SK-N-SH (cell line): ENCODE measurements around the gene RPL10. TPM values are rescaled to one million over a fixed set of nuclear protein-coding genes. Genes with fewer than 3 reads are reported as not detected.

ENCODE experiments used
- CTCF ChIA-PET: fragments of 300-600, 350-600 bp; formaldehyde crosslinking; extraction: SDS; loops from one replicate; lab custom pipeline; 2021; lab: Yijun Ruan, JAX
- POLR2A ChIA-PET: fragments of 350-600 bp; sonication (Branson Sonifier 250); formaldehyde crosslinking; extraction: SDS; loops from one replicate; lab custom pipeline; 2020; ENCODE audit warnings: antibody characterized with exemption, inconsistent platforms; lab: Yijun Ruan, JAX
- DNase-seq: peaks from one replicate; pipeline ENCODE4 v3.0.0; 2012
- H2AFZ ChIP-seq: fragments of 200-600 bp; sonication (generic); 2 replicates; pipeline ENCODE4 v1.8.1; 2016; ENCODE audit warnings: antibody characterized with exemption, mild to moderate bottlenecking, low read depth
- H3F3A ChIP-seq: fragments of 200-600 bp; sonication (generic); replicated peaks from 2 replicates; pipeline ENCODE3; 2016; ENCODE audit warnings: antibody characterized with exemption, mild to moderate bottlenecking; ENCODE audit not compliant: insufficient read depth
- H3K27ac ChIP-seq, 2 experiments: fragments of 200-500 bp in 1 of 2; fragments of 200-600 bp in 1 of 2; sonication (Bioruptor generic) in 1 of 2; sonication (generic), shearing (Covaris generic) in 1 of 2; 2 replicates each; pipeline versions ENCODE4 v1.5.1 to v1.6.1; 2014 to 2016; ENCODE audit warnings: low read depth in 2 of 2, inconsistent platforms in 1 of 2, low read length in 1 of 2, mild to moderate bottlenecking in 1 of 2, mixed read lengths in 1 of 2
- H3K27me3 ChIP-seq: fragments of 200-600 bp; sonication (generic), shearing (Covaris generic); 2 replicates; pipeline ENCODE4 v1.6.1; 2016; ENCODE audit warnings: mixed run types; ENCODE audit not compliant: insufficient read depth
- H3K36me3 ChIP-seq, 2 experiments: fragments of 200-500 bp in 1 of 2; fragments of 200-600 bp in 1 of 2; sonication (Bioruptor generic) in 1 of 2; sonication (generic) in 1 of 2; replicated peaks in 1 of 2; 2 replicates each; pipeline versions ENCODE3 to v1.5.1; 2014 to 2016; ENCODE audit warnings: low read length in 1 of 2, mild to moderate bottlenecking in 1 of 2; ENCODE audit not compliant: insufficient read depth in 2 of 2, control insufficient read depth in 1 of 2
- H3K4me1 ChIP-seq, 2 experiments: fragments of 200-500 bp in 1 of 2; fragments of 200-600 bp in 1 of 2; sonication (Bioruptor generic) in 1 of 2; sonication (generic), shearing (Covaris generic) in 1 of 2; 2 replicates each; pipeline versions ENCODE4 v1.5.1 to v1.6.1; 2014 to 2016; ENCODE audit warnings: low read depth in 1 of 2, low read length in 1 of 2, mixed run types in 1 of 2; ENCODE audit not compliant: insufficient read depth in 2 of 2, control insufficient read depth in 1 of 2
- H3K4me2 ChIP-seq: fragments of 200-600 bp; sonication (generic), shearing (Covaris generic); 2 replicates; pipeline ENCODE4 v1.6.1; 2017; ENCODE audit warnings: mixed run types
- H3K4me3 ChIP-seq, 2 experiments: fragments of 200-500 bp in 1 of 2; fragments of 200-600 bp in 1 of 2; sonication (Bioruptor generic) in 1 of 2; sonication (generic), shearing (Covaris generic) in 1 of 2; 2 replicates each; pipeline versions ENCODE4 v1.5.1 to v1.8.1; 2014 to 2016; ENCODE audit warnings: low read depth in 2 of 2, inconsistent platforms in 1 of 2, low read length in 1 of 2, mild to moderate bottlenecking in 1 of 2, mixed read lengths in 1 of 2, moderate library complexity in 1 of 2
- H3K79me2 ChIP-seq: fragments of 200-600 bp; sonication (generic); 2 replicates; pipeline ENCODE4 v1.8.1; 2017; ENCODE audit warnings: mild to moderate bottlenecking; ENCODE audit not compliant: insufficient read depth
- H3K9ac ChIP-seq: fragments of 200-600 bp; sonication (generic); 2 replicates; pipeline ENCODE4 v1.6.1; 2017; ENCODE audit warnings: mixed run types
- H3K9me2 ChIP-seq: fragments of 200-600 bp; sonication (generic); 2 replicates; pipeline ENCODE4 v1.6.1; 2017; ENCODE audit warnings: mixed run types
- H3K9me3 ChIP-seq: fragments of 200-600 bp; sonication (generic); 2 replicates; pipeline ENCODE4 v1.6.1; 2017; ENCODE audit warnings: mixed run types, mild to moderate bottlenecking, moderate library complexity
- H4K20me1 ChIP-seq: fragments of 200-600 bp; sonication (generic); 2 replicates; pipeline ENCODE4 v1.6.1; 2017; ENCODE audit warnings: mild to moderate bottlenecking, mixed run types; ENCODE audit not compliant: insufficient read depth
- CHD2 ChIP-seq: fragments of 150-350 bp; IDR thresholded peaks from 2 replicates; pipeline ENCODE4 v1.6.1; 2018; ENCODE audit warnings: low read length; ENCODE audit not compliant: partially characterized antibody
- ELF1 ChIP-seq: IDR thresholded peaks from 2 replicates; pipeline ENCODE4 v1.4.0; 2012
- EP300 ChIP-seq, 2 experiments: IDR thresholded peaks; 2 replicates each; pipeline versions ENCODE4 v1.4.0 to v1.6.1; 2012; ENCODE audit warnings: borderline replicate concordance in 1 of 2, low read depth in 1 of 2, low read length in 1 of 2
- EZH2phosphoT487 ChIP-seq: fragments of 200-600 bp; sonication (generic); IDR thresholded peaks from 2 replicates; pipeline ENCODE4 v1.6.1; 2017; ENCODE audit warnings: low read depth, mixed run types, mild to moderate bottlenecking, antibody characterized with exemption, moderate library complexity, borderline replicate concordance
- FOXJ3 ChIP-seq: sonication (generic); formaldehyde crosslinking; IDR thresholded peaks from 2 replicates; pipeline ENCODE4 v1.5.1; 2020; ENCODE audit warnings: mild to moderate bottlenecking, missing genetic modification reagents
- FOXM1 ChIP-seq: IDR thresholded peaks from 2 replicates; pipeline ENCODE4 v1.4.0; 2012; ENCODE audit warnings: low read depth, mild to moderate bottlenecking
- GABPA ChIP-seq: IDR thresholded peaks from 2 replicates; pipeline ENCODE4 v1.4.0; 2012; ENCODE audit warnings: low read depth, mild to moderate bottlenecking
- GATA2 ChIP-seq: sonication (generic); formaldehyde crosslinking; IDR thresholded peaks from 2 replicates; pipeline ENCODE4 v1.5.0; 2020; ENCODE audit warnings: mild to moderate bottlenecking, missing genetic modification reagents
- JUND ChIP-seq: IDR thresholded peaks from 2 replicates; pipeline ENCODE4 v1.4.0; 2012
- MEF2A ChIP-seq: IDR thresholded peaks from 2 replicates; pipeline ENCODE4 v1.4.0; 2012; ENCODE audit warnings: low read depth, borderline replicate concordance
- MXI1 ChIP-seq: IDR thresholded peaks from 2 replicates; pipeline ENCODE4 v1.6.1; 2012; ENCODE audit warnings: mild to moderate bottlenecking, low read depth, low read length, improper control_type of control experiment
- NFIC ChIP-seq: IDR thresholded peaks from 2 replicates; pipeline ENCODE4 v1.4.0; 2012; ENCODE audit warnings: borderline replicate concordance
- NRF1 ChIP-seq: IDR thresholded peaks from 2 replicates; pipeline ENCODE4 v1.6.1; 2012; ENCODE audit warnings: low read depth, mild to moderate bottlenecking, low read length
- POLR2AphosphoS5 ChIP-seq: IDR thresholded peaks from 2 replicates; pipeline ENCODE4 v1.6.1; 2012; ENCODE audit warnings: low read depth, low read length
- RAD21 ChIP-seq: IDR thresholded peaks from 2 replicates; pipeline ENCODE4 v1.6.1; 2012; ENCODE audit warnings: mild to moderate bottlenecking, low read length
- RCOR1 ChIP-seq: fragments of 150-350 bp; IDR thresholded peaks from 2 replicates; pipeline ENCODE4 v1.6.1; 2017; ENCODE audit warnings: antibody characterized with exemption, low read length
- RFX5 ChIP-seq: IDR thresholded peaks from 2 replicates; pipeline ENCODE4 v1.6.1; 2012; ENCODE audit warnings: mild to moderate bottlenecking, improper control_type of control experiment, low read length
- SMC3 ChIP-seq: IDR thresholded peaks from 2 replicates; pipeline ENCODE4 v1.6.1; 2012; ENCODE audit warnings: low read depth, low read length, improper control_type of control experiment
- TAF1 ChIP-seq: IDR thresholded peaks from 2 replicates; pipeline ENCODE4 v1.6.1; 2012; ENCODE audit warnings: low read depth, mild to moderate bottlenecking, low read length, moderate library complexity, borderline replicate concordance
- TCF12 ChIP-seq: IDR thresholded peaks from 2 replicates; pipeline ENCODE4 v1.4.0; 2012
- YY1 ChIP-seq: IDR thresholded peaks from 2 replicates; pipeline ENCODE4 v1.4.0; 2012; ENCODE audit warnings: low read depth, mild to moderate bottlenecking
- WGBS: methylation state at CpG from one replicate; pipeline ENCODE4 v1.1.6; 2017; ENCODE audit warnings: low lambda C conversion rate; 5-methylcytosine and 5-hydroxymethylcytosine counted together
- polyA plus RNA-seq, 3 experiments: library from polyadenylated mRNA; depleted of rRNA; stranded (reverse); fragments of >200 nt; gene quantifications; 2 replicates each; pipeline ENCODE4 v1.2.3, GENCODE V29; 2012
- TF ChIP-seq, protein P1 (sequence below): fragments of 150-350 bp; IDR thresholded peaks from 2 replicates; pipeline ENCODE4 v1.6.1; 2017; ENCODE audit warnings: antibody characterized with exemption, low read length, low read depth, borderline replicate concordance
- TF ChIP-seq, protein P2 (sequence below): fragments of 150-350 bp; IDR thresholded peaks from 2 replicates; pipeline ENCODE4 v1.6.1; 2016; ENCODE audit warnings: mild to moderate bottlenecking, low read depth, low read length
- TF ChIP-seq, protein P3 (sequence below): IDR thresholded peaks from 2 replicates; pipeline ENCODE4 v1.4.0; 2012; ENCODE audit warnings: low read depth, borderline replicate concordance
- TF ChIP-seq, protein P4 (sequence below): IDR thresholded peaks from 2 replicates; pipeline ENCODE4 v1.6.1; 2012; ENCODE audit warnings: mild to moderate bottlenecking, low read depth, low read length, moderate library complexity
- TF ChIP-seq, protein P5 (sequence below): IDR thresholded peaks from 2 replicates; pipeline ENCODE4 v1.4.0; 2012; ENCODE audit warnings: low read depth

RPL10 gene
- polyA plus RNA-seq, 1 of the 3 experiments (the other 2 are of a cell fraction) = 4,562 TPM

DNA sequence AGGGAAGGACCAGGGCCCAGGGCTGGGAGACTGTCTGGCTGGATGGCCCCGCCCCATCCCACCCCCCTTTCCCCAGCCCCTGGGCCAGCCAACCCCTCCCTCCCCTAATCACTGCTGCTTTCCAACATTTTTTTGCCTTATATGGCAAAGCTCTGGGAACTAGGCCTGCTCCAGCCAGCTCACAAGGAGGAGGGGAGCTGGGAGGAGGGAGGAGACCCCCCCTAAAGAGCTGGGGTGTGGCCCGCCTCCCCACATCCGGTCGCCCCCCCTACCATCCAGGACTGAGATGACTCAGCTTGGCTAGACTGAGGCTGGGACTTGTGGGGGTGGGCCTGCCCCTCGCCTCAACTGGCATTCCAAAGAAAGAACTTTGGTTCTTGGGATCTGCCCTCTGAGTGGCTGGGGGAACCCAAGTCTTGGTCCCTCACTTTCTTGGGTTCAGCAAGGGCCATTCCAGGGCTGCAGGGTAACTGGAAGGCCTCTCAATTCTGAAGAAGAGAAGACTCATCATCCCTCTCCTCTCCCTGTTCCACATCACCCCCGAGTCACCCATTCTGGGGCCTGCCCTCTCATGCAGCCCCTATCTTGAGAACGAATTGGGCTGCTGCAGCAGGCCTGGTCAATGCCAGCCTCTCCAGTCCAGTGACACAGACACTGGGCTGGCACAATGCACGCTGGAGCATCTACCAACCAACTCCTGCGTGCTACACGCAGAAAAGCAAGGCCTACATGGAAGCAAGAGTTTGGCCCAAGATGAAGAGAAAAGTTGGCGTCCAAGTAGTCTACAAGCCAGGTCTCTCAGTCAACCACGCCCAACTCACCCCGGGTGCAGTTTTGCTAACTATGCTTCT lies 28.5 kb upstream of the RPL10 start:
- POLR2A ChIA-PET = interaction anchor here (1.1 to 1.7 kb wide), 2 partner anchors 12 to 28 kb away, joined by 4 to 7 read pairs; no protein-coding TSS in a partner anchor
- Histone ChIP-seq H4K20me1 (peaks cover 40% of the 10 kb centered on the region), H3K9me3 (no peaks in the 10 kb centered on the region), H2AFZ (no peak overlapping the region), H3F3A (peaks cover 9% of the 10 kb centered on the region), H3K36me3 (peaks cover 14 to 26% of the 10 kb centered on the region in 2 experiments), H3K79me2 (peaks cover 84% of the 10 kb centered on the region), H3K9ac (peak overlapping the region; percentile 92), H3K4me1 (peaks cover 16 to 17% of the 10 kb centered on the region in 2 experiments; a peak in 2 of 4 replicates), H3K4me2 (peak overlapping the region; percentile 97), H3K27ac (peak overlapping the region; percentile 90 to 98), H3K9me2 (no peaks in the 10 kb centered on the region), H3K4me3 (peak overlapping the region; percentile 72 to 82), H3K27me3 (no peaks in the 10 kb centered on the region)
- DNase-seq = peak; percentile 83
- CTCF ChIA-PET = no interaction called here
- WGBS = 13% methylated on average over 12 of the region's 13 CpGs
- TF ChIP-seq, protein P1, sequence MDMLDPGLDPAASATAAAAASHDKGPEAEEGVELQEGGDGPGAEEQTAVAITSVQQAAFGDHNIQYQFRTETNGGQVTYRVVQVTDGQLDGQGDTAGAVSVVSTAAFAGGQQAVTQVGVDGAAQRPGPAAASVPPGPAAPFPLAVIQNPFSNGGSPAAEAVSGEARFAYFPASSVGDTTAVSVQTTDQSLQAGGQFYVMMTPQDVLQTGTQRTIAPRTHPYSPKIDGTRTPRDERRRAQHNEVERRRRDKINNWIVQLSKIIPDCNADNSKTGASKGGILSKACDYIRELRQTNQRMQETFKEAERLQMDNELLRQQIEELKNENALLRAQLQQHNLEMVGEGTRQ = no peak
- TF ChIP-seq EP300 (IDR thresholded peaks at IDR 0.05; ENCODE audit: borderline replicate concordance in 1 of 2, low read depth in 1 of 2, low read length in 1 of 2) (peak in 1 of 2 experiments; percentile 84; a peak in 2 of 4 replicates), TCF12 (peak; percentile 70), FOXM1 (peak; percentile 75; the same call in 1 of the 2 replicates), MXI1 (no peak), FOXJ3 (CRISPR knock-in tag) (no peak), NFIC (peak; percentile 67; the same call in 1 of the 2 replicates), RFX5 (no peak), YY1 (no peak), CHD2 (no peak), NRF1 (no peak), GABPA (peak; percentile 69), GATA2 (CRISPR knock-in tag) (no peak), POLR2AphosphoS5 (peak; percentile 57), EZH2phosphoT487 (no peak), MEF2A (no peak), JUND (peak; percentile 88), TAF1 (peak; percentile 66; the same call in 1 of the 2 replicates), SMC3 (no peak), RAD21 (no peak), ELF1 (peak; percentile 21; the same call in 1 of the 2 replicates), RCOR1 (no peak)
- TF ChIP-seq, protein P2, sequence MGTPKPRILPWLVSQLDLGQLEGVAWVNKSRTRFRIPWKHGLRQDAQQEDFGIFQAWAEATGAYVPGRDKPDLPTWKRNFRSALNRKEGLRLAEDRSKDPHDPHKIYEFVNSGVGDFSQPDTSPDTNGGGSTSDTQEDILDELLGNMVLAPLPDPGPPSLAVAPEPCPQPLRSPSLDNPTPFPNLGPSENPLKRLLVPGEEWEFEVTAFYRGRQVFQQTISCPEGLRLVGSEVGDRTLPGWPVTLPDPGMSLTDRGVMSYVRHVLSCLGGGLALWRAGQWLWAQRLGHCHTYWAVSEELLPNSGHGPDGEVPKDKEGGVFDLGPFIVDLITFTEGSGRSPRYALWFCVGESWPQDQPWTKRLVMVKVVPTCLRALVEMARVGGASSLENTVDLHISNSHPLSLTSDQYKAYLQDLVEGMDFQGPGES = no peak
- TF ChIP-seq, protein P3, sequence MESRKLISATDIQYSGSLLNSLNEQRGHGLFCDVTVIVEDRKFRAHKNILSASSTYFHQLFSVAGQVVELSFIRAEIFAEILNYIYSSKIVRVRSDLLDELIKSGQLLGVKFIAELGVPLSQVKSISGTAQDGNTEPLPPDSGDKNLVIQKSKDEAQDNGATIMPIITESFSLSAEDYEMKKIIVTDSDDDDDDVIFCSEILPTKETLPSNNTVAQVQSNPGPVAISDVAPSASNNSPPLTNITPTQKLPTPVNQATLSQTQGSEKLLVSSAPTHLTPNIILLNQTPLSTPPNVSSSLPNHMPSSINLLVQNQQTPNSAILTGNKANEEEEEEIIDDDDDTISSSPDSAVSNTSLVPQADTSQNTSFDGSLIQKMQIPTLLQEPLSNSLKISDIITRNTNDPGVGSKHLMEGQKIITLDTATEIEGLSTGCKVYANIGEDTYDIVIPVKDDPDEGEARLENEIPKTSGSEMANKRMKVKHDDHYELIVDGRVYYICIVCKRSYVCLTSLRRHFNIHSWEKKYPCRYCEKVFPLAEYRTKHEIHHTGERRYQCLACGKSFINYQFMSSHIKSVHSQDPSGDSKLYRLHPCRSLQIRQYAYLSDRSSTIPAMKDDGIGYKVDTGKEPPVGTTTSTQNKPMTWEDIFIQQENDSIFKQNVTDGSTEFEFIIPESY = peak; percentile 80
- TF ChIP-seq, protein P4, sequence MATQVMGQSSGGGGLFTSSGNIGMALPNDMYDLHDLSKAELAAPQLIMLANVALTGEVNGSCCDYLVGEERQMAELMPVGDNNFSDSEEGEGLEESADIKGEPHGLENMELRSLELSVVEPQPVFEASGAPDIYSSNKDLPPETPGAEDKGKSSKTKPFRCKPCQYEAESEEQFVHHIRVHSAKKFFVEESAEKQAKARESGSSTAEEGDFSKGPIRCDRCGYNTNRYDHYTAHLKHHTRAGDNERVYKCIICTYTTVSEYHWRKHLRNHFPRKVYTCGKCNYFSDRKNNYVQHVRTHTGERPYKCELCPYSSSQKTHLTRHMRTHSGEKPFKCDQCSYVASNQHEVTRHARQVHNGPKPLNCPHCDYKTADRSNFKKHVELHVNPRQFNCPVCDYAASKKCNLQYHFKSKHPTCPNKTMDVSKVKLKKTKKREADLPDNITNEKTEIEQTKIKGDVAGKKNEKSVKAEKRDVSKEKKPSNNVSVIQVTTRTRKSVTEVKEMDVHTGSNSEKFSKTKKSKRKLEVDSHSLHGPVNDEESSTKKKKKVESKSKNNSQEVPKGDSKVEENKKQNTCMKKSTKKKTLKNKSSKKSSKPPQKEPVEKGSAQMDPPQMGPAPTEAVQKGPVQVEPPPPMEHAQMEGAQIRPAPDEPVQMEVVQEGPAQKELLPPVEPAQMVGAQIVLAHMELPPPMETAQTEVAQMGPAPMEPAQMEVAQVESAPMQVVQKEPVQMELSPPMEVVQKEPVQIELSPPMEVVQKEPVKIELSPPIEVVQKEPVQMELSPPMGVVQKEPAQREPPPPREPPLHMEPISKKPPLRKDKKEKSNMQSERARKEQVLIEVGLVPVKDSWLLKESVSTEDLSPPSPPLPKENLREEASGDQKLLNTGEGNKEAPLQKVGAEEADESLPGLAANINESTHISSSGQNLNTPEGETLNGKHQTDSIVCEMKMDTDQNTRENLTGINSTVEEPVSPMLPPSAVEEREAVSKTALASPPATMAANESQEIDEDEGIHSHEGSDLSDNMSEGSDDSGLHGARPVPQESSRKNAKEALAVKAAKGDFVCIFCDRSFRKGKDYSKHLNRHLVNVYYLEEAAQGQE = peak; percentile 56; the same call in 1 of the 2 replicates
- TF ChIP-seq, protein P5, sequence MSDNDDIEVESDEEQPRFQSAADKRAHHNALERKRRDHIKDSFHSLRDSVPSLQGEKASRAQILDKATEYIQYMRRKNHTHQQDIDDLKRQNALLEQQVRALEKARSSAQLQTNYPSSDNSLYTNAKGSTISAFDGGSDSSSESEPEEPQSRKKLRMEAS = peak; percentile 70; the same call in 1 of the 2 replicates
